ENCODE results near the gene PDZD2. TPM values are rescaled to one million over a fixed set of nuclear protein-coding genes. Genes with fewer than 3 reads are reported as not detected.
"Not testable (repeated sequence)": the region's sequence is repeated elsewhere in the genome, so short reads cannot be mapped to it uniquely, and the experiment has no call there.

Gene PDZD2
- total RNA-seq, 2 donors from 2014 or later: not detected

DNA sequence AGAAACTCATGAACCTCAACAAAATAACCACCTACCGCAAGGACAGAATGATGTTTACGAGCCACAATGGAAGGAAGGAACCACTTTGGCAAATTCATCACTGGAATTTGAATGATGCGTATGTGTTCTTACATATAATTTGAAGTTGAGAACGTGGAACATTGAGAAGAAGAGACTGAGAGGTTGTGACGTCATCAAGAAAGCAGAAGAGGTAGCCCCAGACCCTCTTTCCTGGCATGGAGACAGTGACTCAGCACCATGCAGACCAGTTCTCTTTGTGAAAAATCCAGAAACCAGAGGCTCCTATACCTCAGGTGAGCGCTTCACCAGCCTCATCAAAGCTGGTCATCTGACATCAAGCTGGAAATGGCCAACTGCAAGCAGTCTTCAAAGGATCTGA, 124.5 kb downstream of the PDZD2 start:
- ATAC-seq (no peak), DNase-seq (ENCODE audit: low spot score) (no peak)
- Mint-ChIP-seq H3K4me1 (ENCODE audit: low read depth in 2 of 2) (peaks cover 7 to 29% of the 10 kb centered on the region in 2 donors), H3K9me3 (peaks cover 4% of the 10 kb centered on the region), H3K4me3 (no peak overlapping the region), H3K27ac (peak overlapping the region in 1 of 2 donors; percentile 31), H3K36me3 (peaks cover 6% of the 10 kb centered on the region), H3K27me3 (no peaks in the 10 kb centered on the region)

DNA sequence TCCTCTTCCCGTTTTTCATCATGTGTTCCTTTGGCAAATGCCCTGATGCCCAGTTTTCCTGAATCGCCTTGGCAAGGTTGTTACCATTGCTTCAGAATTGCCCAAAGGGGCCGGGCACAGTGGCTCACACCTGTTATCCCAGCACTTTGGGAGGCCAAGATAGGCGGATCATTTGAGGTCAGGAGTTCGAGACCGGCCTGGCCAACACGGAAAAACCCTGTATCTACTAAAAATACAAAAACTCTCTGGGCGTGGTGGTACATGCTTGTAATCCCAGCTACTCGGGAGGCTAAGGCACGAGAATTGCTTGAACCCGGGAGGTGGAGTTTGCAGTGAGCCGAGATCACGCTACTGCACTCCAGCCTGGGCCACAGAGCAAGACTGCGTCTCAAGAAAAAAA, 125.8 kb downstream of the PDZD2 start:
- H3K36me3 Mint-ChIP-seq; H3K9me3 Mint-ChIP-seq; DNase-seq (ENCODE audit: low spot score); H3K27me3 Mint-ChIP-seq; H3K4me3 Mint-ChIP-seq; ATAC-seq; H3K27ac Mint-ChIP-seq: not testable (repeated sequence)
- peaks cover 15 to 32% of the 10 kb centered on the region in 2 donors for H3K4me1 Mint-ChIP-seq (ENCODE audit: low read depth in 2 of 2)

DNA sequence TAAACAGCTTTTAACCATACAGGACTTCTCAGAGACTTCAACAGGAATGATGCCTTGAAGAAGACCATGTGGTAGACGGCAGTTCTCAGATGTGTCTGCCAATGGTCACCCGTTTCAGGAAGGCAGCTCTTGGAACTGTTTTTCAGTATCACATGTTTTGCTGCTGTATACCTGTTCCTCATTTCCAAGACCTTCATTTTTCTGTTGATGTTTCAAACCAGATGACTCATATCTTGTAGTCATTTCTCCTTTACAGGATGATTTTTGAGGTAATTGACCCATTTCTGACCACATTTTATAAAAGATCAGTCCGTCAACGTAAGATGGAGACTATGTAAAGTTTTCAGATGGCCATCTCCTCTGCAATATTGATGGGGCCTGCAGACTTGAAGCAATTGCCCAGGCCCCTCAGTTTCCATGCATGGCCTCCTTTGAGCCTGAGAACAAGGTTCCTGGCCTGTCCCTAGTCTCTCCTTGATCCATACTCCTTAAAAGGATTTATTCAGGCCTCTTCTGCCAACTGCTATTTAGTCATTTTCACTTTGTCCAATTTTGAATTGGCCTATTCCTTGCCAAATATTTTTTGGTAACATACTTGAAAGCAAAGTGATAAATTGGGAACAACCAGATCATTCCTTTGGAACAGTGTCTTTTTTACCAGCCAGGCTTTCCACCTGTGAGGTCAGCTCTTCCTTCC, 128.6 kb downstream of the PDZD2 start:
- Mint-ChIP-seq H3K4me1 (ENCODE audit: low read depth in 2 of 2) (peaks cover 21 to 30% of the 10 kb centered on the region in 2 donors), H3K27me3 (no peaks in the 10 kb centered on the region), H3K36me3 (no peaks in the 10 kb centered on the region), H3K9me3 (no peaks in the 10 kb centered on the region), H3K4me3 (no peak overlapping the region), H3K27ac (no peak overlapping the region)
- no peak for DNase-seq (ENCODE audit: low spot score)
- no peak for ATAC-seq

DNA sequence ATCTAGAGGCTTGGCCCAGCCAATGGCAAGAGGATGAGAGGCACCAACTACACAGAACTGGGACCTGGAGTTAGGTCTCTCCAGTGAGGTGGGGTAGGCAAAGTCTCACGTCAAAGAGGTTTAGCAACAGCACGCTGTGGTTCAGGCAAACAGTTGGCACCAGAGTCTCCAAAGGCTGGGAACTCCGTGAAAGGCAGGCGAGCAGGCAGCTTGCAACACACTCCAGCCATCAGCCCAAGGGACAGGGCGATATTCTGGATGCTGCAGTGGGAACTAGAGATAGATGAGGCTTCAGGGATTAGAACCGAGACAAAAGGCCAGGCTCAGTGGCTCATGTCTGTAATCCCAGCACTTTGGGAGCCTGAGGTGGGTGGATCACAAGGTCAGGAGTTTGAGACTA, 129.1 kb downstream of the PDZD2 start:
- Mint-ChIP-seq H3K4me1 (ENCODE audit: low read depth in 2 of 2) (peaks cover 21 to 30% of the 10 kb centered on the region in 2 donors), H3K9me3 (no peaks in the 10 kb centered on the region), H3K27me3 (no peaks in the 10 kb centered on the region), H3K36me3 (no peaks in the 10 kb centered on the region), H3K27ac (no peak overlapping the region), H3K4me3 (no peak overlapping the region)
- ATAC-seq (no peak), DNase-seq (ENCODE audit: low spot score) (no peak)

DNA sequence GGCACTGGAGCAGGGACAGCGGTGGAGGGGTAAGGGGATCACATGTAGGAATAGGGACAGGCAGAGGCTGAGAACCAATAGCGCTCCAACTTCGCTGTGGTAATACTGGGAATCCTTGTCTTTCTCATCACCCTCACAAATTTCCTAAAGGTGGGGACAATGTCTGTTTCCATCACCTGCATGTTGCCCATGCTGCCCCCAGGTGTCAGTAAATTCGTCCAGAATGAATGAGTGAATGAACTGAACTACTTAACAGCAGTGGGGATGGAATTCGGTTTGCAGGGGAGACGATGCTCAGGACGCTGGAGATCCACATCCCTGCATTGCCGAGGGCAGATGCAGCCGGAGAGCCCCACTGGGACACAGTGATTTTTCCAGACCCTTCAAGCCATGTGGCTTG, 129.9 kb downstream of the PDZD2 start:
- no peak for ATAC-seq

DNA sequence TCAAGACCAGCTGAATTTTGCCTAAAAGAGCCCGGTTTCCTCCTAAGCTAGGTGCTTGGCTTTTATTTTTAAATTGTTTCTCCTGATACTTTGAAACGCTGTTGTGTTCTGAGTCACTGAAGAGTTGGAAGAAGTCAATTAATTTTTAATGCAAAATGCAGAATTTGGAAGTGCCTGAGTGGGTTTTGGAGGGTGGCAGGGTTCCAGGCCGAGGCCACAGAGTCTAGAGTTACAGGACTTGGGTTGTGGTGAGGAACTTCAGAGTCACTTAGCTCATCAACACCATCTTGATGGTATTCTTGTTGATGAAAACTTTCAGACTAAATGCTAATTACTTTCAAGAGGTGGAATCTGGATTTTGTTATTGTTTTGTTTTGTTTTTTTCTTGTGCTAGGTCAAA, 130.6 kb downstream of the PDZD2 start:
- Mint-ChIP-seq H3K9me3 (no peaks in the 10 kb centered on the region), H3K27ac (peak overlapping the region in 1 of 2 donors; percentile 1), H3K36me3 (no peaks in the 10 kb centered on the region), H3K4me1 (ENCODE audit: low read depth in 2 of 2) (peaks cover 21 to 27% of the 10 kb centered on the region in 2 donors), H3K27me3 (no peaks in the 10 kb centered on the region), H3K4me3 (peak overlapping the region; percentile 22)
- ATAC-seq (no peak), DNase-seq (ENCODE audit: low spot score) (no peak)

More for the DNA sequence above, 129.9 kb downstream of the PDZD2 start:
- no peak overlapping the region for H3K27ac Mint-ChIP-seq
- H3K4me3 Mint-ChIP-seq: no peak overlapping the region
- no peaks in the 10 kb centered on the region for H3K9me3 Mint-ChIP-seq
- DNase-seq (ENCODE audit: low spot score): no peak
- H3K27me3 Mint-ChIP-seq: no peaks in the 10 kb centered on the region
- no peaks in the 10 kb centered on the region for H3K36me3 Mint-ChIP-seq
- H3K4me1 Mint-ChIP-seq (ENCODE audit: low read depth in 2 of 2): peaks cover 21 to 30% of the 10 kb centered on the region in 2 donors

DNA sequence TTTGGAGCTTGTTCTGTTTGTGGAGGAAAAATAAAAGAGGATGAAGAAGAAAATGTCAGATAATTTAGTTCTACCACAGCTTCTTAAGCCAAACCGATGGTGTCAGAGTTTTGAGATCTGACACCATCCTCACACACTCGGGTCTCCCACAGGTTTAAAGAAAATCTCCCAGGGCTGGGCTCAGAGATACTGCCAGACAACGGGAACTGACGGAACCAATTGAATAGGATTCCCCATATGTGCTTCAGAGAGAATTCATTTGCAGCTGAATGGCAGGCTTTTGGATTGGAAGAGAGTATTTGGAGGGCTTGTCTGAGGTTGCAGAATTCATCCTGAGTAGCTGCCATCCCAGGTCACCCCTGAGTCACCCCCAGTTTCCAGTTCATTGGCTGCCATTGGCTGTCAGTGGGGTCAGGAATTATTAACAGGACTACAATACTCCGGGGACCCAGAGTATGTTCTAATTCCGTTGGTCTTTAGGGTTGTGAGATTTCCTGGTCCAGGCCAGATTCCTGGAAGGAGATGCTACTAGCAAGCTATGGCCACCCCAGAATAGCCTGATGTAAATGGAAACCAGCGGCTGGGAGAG, 131.3 kb downstream of the PDZD2 start:
- H3K9me3 Mint-ChIP-seq: no peaks in the 10 kb centered on the region
- ATAC-seq: no peak
- no peaks in the 10 kb centered on the region for H3K36me3 Mint-ChIP-seq
- H3K4me3 Mint-ChIP-seq: peak overlapping the region; percentile 22
- DNase-seq (ENCODE audit: low spot score): no peak
- no peaks in the 10 kb centered on the region for H3K27me3 Mint-ChIP-seq
- peak overlapping the region in 1 of 2 donors; percentile 1 for H3K27ac Mint-ChIP-seq
- peaks cover 21 to 25% of the 10 kb centered on the region in 2 donors for H3K4me1 Mint-ChIP-seq (ENCODE audit: low read depth in 2 of 2)

DNA sequence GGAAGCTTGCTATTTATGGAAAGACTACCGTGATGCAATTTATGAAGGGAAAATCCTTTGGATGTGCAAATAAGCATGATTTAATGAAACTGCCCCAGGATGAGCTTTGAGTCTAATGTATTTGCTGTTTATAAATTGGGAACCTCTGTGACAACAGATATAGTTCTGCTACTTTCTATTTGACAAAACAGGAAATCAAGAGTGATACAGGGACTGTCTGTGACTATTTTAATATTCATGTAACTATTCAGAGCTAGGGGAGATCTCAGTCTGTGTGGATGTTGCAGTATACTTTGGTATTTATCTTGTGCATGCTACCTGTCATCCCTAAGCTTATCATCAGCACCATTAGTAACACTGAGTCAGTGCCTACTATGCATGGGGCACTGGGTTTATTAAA, 132.1 kb downstream of the PDZD2 start:
- no peak for DNase-seq (ENCODE audit: low spot score)
- H3K36me3 Mint-ChIP-seq: no peaks in the 10 kb centered on the region
- ATAC-seq: no peak
- no peaks in the 10 kb centered on the region for H3K9me3 Mint-ChIP-seq
- no peaks in the 10 kb centered on the region for H3K27me3 Mint-ChIP-seq
- H3K4me3 Mint-ChIP-seq: no peak overlapping the region
- H3K27ac Mint-ChIP-seq: no peak overlapping the region
- H3K4me1 Mint-ChIP-seq (ENCODE audit: low read depth in 2 of 2): peaks cover 21% of the 10 kb centered on the region in 2 donors

DNA sequence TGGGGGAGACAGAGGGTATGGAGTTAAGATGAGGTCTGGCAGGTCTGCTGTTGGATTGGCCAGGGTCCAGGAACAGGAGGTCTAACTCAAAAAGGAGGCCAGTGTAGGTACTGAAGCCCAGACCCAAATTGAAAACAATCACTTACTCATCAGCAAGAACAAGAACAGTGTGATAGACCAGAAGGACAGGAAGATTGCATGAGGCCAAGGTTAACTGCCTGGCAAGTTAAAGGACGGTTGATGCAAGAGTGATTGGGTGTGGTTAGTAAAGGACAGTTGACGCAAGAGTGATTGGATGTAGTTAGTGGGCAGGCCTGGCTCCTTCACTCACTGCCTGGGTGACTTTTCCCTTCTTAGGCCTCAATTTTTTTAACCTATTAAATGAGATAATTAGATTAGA, 132.6 kb downstream of the PDZD2 start:
- ATAC-seq (peak in 1 of 2 donors; percentile 53), DNase-seq (ENCODE audit: low spot score) (no peak)
- H3K36me3 Mint-ChIP-seq: no peaks in the 10 kb centered on the region
- peaks cover 21% of the 10 kb centered on the region in 2 donors for H3K4me1 Mint-ChIP-seq (ENCODE audit: low read depth in 2 of 2)
- H3K4me3 Mint-ChIP-seq: no peak overlapping the region
- H3K27me3 Mint-ChIP-seq: no peaks in the 10 kb centered on the region
- no peak overlapping the region for H3K27ac Mint-ChIP-seq
- H3K9me3 Mint-ChIP-seq: no peaks in the 10 kb centered on the region

DNA sequence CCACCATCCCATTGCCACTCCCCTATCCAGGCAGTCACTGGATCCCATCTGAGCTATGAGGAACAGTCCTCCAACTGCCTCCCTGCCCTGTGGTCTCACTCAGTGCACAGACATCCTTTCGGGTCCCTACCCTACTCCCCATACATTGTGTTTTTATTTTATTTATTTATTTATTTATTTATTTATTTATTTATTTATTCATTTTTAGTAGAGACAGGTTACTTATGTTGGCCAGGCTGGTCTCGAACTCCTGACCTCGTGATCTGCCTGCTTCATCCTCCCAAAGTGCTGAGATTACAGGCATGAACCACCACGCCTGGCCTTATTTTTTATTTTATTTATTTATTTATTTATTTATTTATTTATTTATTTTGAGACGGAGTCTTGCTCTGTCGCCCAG, 137.4 kb downstream of the PDZD2 start:
- H3K4me3 Mint-ChIP-seq; DNase-seq (ENCODE audit: low spot score); H3K27ac Mint-ChIP-seq; H3K27me3 Mint-ChIP-seq; H3K9me3 Mint-ChIP-seq; ATAC-seq; H3K36me3 Mint-ChIP-seq: not testable (repeated sequence)
- peaks cover 7 to 15% of the 10 kb centered on the region in 2 donors for H3K4me1 Mint-ChIP-seq (ENCODE audit: low read depth in 2 of 2)

DNA sequence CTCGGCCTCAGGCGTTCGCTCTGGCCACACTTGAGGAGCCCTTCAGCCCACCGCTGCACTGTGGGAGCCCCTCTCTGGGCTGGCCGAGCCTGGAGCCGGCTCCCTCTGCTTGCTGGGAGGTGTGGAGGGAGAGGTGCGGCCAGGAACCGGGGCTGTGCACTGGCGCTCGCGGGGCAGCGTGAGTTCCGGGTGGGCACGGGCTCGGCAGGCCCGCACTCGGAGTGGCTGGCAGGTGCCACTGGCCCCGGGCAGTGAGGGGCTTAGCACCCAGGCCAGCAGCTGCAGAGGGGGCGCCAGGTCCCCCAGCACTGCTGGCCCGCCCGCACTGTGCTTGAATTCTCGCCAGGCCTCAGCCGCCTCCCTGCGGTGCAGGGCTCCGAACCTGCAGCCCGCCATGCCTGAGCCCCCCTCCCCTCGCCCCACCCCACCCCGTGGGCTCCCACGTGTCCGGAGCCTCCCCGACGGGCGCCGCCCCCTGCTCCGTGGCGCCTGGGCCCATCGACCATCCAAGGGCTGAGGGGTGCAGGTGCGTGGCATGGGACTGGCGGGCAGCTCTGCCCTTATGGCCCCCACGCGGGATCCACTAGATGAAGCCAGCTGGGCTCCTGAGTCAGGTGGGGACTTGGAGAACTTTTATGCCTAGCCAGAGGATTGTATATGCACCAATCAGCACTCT, 138.2 kb downstream of the PDZD2 start:
- H3K27me3 Mint-ChIP-seq: no peaks in the 10 kb centered on the region
- no peak overlapping the region for H3K27ac Mint-ChIP-seq
- no peaks in the 10 kb centered on the region for H3K36me3 Mint-ChIP-seq

DNA sequence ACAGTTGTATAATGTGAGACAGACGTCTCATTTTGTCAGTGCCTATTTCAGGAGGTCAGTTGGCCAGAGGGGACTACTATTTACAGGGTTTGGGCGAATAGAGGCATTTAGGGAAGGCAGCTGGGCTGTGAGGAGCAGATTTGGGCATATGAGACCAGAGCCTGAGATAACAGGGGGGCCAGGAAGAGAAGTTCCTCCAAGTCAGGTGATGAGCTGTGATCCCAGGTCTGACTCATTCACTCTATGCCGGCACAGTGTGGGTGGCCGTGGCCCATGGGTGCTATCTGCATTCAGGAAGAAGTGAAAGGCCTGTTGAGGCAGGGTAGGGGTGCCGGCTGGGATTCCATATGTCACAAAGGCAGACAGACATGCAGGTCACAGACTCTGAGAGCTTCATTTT, 142.8 kb downstream of the PDZD2 start:
- Mint-ChIP-seq H3K4me3 (no peak overlapping the region), H3K9me3 (no peaks in the 10 kb centered on the region), H3K4me1 (ENCODE audit: low read depth in 2 of 2) (peaks cover 4 to 18% of the 10 kb centered on the region in 2 donors), H3K27ac (no peak overlapping the region), H3K36me3 (no peaks in the 10 kb centered on the region), H3K27me3 (peaks cover 0 to 3% of the 10 kb centered on the region in 2 donors)
- no peak for ATAC-seq
- DNase-seq (ENCODE audit: low spot score): no peak

More for the DNA sequence above, 138.2 kb downstream of the PDZD2 start:
- Mint-ChIP-seq H3K4me1 (ENCODE audit: low read depth in 2 of 2) (peaks cover 4 to 18% of the 10 kb centered on the region in 2 donors), H3K9me3 (no peaks in the 10 kb centered on the region), H3K4me3 (no peak overlapping the region)
- no peak for ATAC-seq
- DNase-seq (ENCODE audit: low spot score): no peak

DNA sequence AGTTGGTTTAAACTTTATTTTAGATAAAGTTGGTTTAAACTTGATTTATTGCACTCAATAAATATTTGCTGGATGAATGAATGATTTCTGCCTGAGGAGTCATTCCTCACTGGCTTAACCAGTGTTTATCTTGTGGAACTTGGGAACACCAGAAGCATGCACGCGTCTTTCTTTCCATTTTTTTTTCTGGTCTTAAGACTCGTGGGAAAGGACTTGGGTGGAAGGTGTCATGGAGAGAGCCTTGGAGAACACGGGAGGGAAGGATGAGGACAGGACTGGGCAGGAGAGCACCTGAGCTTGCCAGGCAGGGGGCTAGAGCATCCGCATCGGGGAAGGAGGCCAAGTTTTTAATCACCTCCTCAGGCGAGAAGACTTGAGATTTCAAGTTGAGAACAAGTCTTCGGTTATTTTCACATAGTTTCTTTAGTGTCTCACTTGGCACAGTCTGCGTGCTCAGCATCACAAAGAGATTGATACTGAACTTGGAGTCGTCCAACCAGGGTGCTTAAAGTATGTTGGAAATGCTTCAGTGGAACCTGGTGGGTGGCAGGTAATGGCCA, 144.2 kb downstream of the PDZD2 start:
- Mint-ChIP-seq H3K4me1 (ENCODE audit: low read depth in 2 of 2) (peaks cover 4 to 18% of the 10 kb centered on the region in 2 donors), H3K27ac (no peak overlapping the region), H3K9me3 (no peaks in the 10 kb centered on the region), H3K36me3 (no peaks in the 10 kb centered on the region), H3K27me3 (peaks cover 0 to 3% of the 10 kb centered on the region in 2 donors), H3K4me3 (no peak overlapping the region)
- ATAC-seq (no peak), DNase-seq (ENCODE audit: low spot score) (no peak)

DNA sequence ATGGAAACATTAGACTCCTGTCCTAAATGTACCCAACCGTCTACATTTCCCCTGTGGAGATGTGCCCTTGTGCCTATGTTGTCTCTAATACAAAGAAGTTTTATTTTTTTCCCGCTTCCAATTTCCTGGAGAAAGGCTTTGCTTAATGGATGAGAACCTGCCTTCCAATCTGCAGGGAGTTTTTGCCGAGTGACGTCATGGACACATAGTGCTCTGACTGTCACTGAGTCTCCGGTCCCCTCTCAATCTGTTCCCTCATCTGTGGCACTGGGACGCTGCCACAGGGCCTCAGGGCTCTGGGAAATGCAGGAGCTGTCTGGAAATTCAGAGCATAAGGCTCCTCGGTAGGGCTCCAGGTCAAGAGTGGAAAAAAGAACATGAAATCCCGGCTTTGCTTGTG, 144.8 kb downstream of the PDZD2 start:
- Mint-ChIP-seq H3K4me3 (no peak overlapping the region), H3K27me3 (peaks cover 0 to 3% of the 10 kb centered on the region in 2 donors), H3K9me3 (no peaks in the 10 kb centered on the region), H3K27ac (no peak overlapping the region), H3K4me1 (ENCODE audit: low read depth in 2 of 2) (peaks cover 4 to 16% of the 10 kb centered on the region in 2 donors), H3K36me3 (no peaks in the 10 kb centered on the region)
- no peak for DNase-seq (ENCODE audit: low spot score)
- ATAC-seq: no peak

Measured in natural killer cell treated with Interleukin-12 subunit alpha and Interleukin-12 subunit beta and Interleukin-15 and Interleukin-18, amount 100 ng/mL, for 72 hours (primary cell).